Osteoblast (primary cell): ENCODE results near the gene PROB1. TPM values are rescaled to one million over a fixed set of nuclear protein-coding genes. Genes with fewer than 3 reads are reported as not detected.

ENCODE experiments used
- DNase-seq: peaks from one replicate; pipeline ENCODE4 v3.0.0; 2011; ENCODE audit warnings: low spot score, mixed read lengths; ENCODE audit not compliant: insufficient read length; ENCODE audit errors: missing footprints
- H2AFZ ChIP-seq: 2 replicates; pipeline ENCODE4 v1.6.0; 2011; ENCODE audit warnings: mild to moderate bottlenecking, low read length
- H3K27ac ChIP-seq: 2 replicates; pipeline ENCODE4 v1.5.1; 2011; ENCODE audit warnings: mild to moderate bottlenecking, low read depth, low read length, moderate library complexity
- H3K27me3 ChIP-seq: 2 replicates; pipeline ENCODE4 v1.6.0; 2012; ENCODE audit warnings: mild to moderate bottlenecking, control low read depth, inconsistent platforms, low read length, moderate library complexity; ENCODE audit not compliant: insufficient read depth
- H3K36me3 ChIP-seq: 2 replicates; pipeline ENCODE4 v1.5.1; 2011; ENCODE audit warnings: mild to moderate bottlenecking, low read length, control low read depth, moderate library complexity; ENCODE audit not compliant: insufficient read depth
- H3K4me1 ChIP-seq: 2 replicates; pipeline ENCODE4 v1.5.1; 2011; ENCODE audit warnings: mild to moderate bottlenecking, low read length, control low read depth, moderate library complexity; ENCODE audit not compliant: insufficient read depth
- H3K4me2 ChIP-seq: 2 replicates; pipeline ENCODE4 v1.6.0; 2011; ENCODE audit warnings: mild to moderate bottlenecking, low read length; ENCODE audit not compliant: insufficient read depth
- H3K4me3 ChIP-seq: fragments of 200-600 bp; sonication (generic); 3 replicates; pipeline ENCODE4 v1.5.1; 2012; ENCODE audit warnings: mild to moderate bottlenecking, low read length, inconsistent platforms; ENCODE audit not compliant: insufficient read depth
- H3K79me2 ChIP-seq: 2 replicates; pipeline ENCODE4 v1.6.0; 2012; ENCODE audit warnings: mild to moderate bottlenecking, low read length, control low read depth, inconsistent platforms; ENCODE audit not compliant: insufficient read depth
- H3K9me3 ChIP-seq: 2 replicates; pipeline ENCODE4 v1.5.1; 2011; ENCODE audit warnings: low read depth, low read length, control low read depth
- H4K20me1 ChIP-seq: 2 replicates; pipeline ENCODE4 v1.6.0; 2012; ENCODE audit warnings: mild to moderate bottlenecking, low read length, control low read depth; ENCODE audit not compliant: insufficient read depth
- total RNA-seq: library from RNA; depleted of rRNA; stranded (reverse); fragments of >200 nt; gene quantifications from 2 replicates; pipeline ENCODE4 v1.2.3, GENCODE V29; 2012
- TF ChIP-seq, protein P1 (sequence below): IDR thresholded peaks from 2 replicates; pipeline ENCODE4 v1.5.1; 2011; ENCODE audit warnings: mild to moderate bottlenecking, low read depth, low read length, moderate library complexity; ENCODE audit errors: extremely low read depth

The PROB1 gene
- total RNA-seq, 1 donor: 1.1 TPM

DNA sequence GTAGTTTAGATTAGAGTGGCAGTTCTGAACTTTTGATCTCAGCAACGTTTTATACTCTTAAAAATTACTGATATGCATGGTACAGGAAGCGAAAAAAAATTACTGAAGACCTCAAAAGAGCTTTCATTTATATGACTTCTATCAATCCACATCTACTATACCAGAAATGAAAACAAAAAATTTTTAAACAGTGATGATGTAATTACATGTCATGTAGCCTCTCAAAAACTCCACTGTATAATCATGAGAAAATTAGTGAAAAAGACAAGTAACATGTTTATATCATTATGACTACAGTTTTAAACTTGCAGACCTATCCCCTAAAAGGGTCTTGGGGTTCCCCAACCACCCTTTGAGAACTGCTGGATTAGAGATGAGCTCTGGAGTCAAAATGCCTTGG, 35.1 kb upstream of the PROB1 start:
- TF ChIP-seq, protein P1, sequence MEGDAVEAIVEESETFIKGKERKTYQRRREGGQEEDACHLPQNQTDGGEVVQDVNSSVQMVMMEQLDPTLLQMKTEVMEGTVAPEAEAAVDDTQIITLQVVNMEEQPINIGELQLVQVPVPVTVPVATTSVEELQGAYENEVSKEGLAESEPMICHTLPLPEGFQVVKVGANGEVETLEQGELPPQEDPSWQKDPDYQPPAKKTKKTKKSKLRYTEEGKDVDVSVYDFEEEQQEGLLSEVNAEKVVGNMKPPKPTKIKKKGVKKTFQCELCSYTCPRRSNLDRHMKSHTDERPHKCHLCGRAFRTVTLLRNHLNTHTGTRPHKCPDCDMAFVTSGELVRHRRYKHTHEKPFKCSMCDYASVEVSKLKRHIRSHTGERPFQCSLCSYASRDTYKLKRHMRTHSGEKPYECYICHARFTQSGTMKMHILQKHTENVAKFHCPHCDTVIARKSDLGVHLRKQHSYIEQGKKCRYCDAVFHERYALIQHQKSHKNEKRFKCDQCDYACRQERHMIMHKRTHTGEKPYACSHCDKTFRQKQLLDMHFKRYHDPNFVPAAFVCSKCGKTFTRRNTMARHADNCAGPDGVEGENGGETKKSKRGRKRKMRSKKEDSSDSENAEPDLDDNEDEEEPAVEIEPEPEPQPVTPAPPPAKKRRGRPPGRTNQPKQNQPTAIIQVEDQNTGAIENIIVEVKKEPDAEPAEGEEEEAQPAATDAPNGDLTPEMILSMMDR: no peak
- no peaks in the 10 kb centered on the region for H3K9me3 ChIP-seq
- H4K20me1 ChIP-seq: no peaks in the 10 kb centered on the region
- no peak overlapping the region for H3K4me2 ChIP-seq
- H3K79me2 ChIP-seq: no peaks in the 10 kb centered on the region
- H3K27ac ChIP-seq: no peak overlapping the region
- H3K4me3 ChIP-seq: no peak overlapping the region
- H2AFZ ChIP-seq: no peak overlapping the region
- no peak for DNase-seq
- H3K27me3 ChIP-seq: no peaks in the 10 kb centered on the region
- peaks cover 6% of the 10 kb centered on the region for H3K4me1 ChIP-seq
- H3K36me3 ChIP-seq: peaks cover under 1% of the 10 kb centered on the region

DNA sequence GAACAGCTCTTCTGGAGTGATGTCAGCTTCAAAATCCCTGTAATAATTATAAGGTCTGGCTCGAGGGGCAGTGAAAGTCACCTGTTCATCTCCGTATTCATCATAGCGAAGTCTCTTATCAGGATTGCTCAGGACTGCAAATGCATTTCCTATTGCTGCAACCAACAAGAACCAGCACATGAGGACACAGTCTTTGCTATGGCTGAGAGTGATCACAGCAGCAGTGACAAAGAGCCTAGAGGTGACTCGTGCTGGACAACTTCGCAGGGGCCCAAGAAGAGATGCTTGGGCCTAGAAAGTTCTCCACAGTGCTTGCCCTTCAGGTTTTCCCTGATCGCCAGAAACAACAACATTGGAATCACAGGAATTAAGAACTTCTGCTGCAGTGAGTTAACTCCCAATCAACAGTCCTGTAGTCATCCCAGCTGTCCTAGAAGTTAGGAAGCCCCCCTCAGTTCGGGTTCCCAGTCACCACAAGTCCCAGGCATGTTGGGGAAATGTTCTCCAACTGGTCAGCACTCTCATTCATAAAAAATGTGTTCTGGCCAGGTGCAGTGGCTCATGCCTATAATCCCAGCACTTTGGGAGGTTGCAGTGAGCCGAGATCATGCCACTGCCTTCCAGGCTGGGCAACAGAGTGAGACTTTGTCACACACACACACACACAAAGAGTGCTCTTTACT, 31.4 kb upstream of the PROB1 start:
- Histone ChIP-seq H3K27ac (peak overlapping the region; percentile 38), H3K27me3 (no peaks in the 10 kb centered on the region), H4K20me1 (no peaks in the 10 kb centered on the region), H3K9me3 (no peaks in the 10 kb centered on the region), H2AFZ (no peak overlapping the region), H3K79me2 (no peaks in the 10 kb centered on the region), H3K4me1 (peaks cover 6% of the 10 kb centered on the region), H3K36me3 (peaks cover 3% of the 10 kb centered on the region), H3K4me2 (no peak overlapping the region), H3K4me3 (no peak overlapping the region)
- peak; percentile 68 for DNase-seq
- TF ChIP-seq, protein P1: no peak

DNA sequence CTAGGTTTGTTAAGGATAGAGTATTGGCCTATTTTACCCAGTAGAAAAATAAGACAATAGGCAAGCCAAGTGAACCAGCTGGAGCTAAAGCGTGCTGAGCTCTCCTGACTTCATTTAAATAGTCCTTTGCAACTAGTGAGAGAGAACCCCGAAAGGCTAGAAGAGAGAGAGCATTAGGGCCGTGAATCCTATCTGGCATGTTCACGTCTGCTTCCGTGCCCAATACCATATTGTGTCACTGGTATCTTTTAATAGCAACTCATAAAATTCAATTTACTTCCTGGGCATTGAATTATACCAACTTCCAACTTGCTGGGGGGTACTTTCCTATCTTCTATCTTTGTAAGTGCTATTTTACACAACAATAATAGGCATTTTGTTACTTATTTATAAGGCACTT, 30.6 kb upstream of the PROB1 start:
- no peaks in the 10 kb centered on the region for H3K27me3 ChIP-seq
- no peak overlapping the region for H3K4me3 ChIP-seq
- no peaks in the 10 kb centered on the region for H3K79me2 ChIP-seq
- no peak for DNase-seq
- H3K27ac ChIP-seq: no peak overlapping the region
- peaks cover 6% of the 10 kb centered on the region for H3K4me1 ChIP-seq
- TF ChIP-seq, protein P1: no peak
- H4K20me1 ChIP-seq: no peaks in the 10 kb centered on the region
- H2AFZ ChIP-seq: no peak overlapping the region
- H3K9me3 ChIP-seq: no peaks in the 10 kb centered on the region
- H3K36me3 ChIP-seq: peaks cover 6% of the 10 kb centered on the region
- no peak overlapping the region for H3K4me2 ChIP-seq

DNA sequence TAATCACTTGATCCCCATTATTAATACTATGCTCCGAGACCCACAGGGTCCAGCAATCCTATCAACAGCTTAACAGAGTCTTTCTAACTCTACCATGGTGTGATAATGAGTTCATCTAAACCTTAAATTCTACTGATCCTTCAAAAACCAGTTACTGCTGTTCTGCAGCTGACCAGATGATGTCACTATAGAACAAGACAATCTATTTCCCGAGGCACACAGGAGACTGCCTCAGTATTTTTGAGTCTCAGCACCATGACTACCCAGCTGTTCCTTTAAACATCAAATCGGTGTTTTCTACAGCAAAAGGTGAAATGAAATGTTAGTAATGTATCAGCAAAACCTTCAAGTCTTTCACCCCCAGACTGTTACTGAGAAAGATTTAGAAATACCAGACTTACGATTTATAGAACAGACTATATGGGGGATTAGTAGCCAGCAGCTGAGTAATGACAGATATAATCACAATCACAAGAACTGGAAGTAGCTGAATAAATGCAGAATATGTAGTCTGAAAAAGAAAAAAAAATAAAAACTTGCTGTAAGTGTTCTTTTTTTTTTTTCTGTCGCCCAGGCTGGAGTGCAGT, 27.5 kb upstream of the PROB1 start:
- Histone ChIP-seq H3K36me3 (peaks cover 22% of the 10 kb centered on the region), H3K79me2 (no peaks in the 10 kb centered on the region), H3K9me3 (no peaks in the 10 kb centered on the region), H3K27me3 (no peaks in the 10 kb centered on the region), H4K20me1 (no peaks in the 10 kb centered on the region), H3K4me3 (no peak overlapping the region), H3K4me2 (no peak overlapping the region), H3K4me1 (peaks cover 6% of the 10 kb centered on the region), H2AFZ (no peak overlapping the region), H3K27ac (peak overlapping the region; percentile 43)
- TF ChIP-seq, protein P1: peak; percentile 94
- DNase-seq: peak; percentile 88
